ENCODE measurements around the gene C2CD4A. TPM values are rescaled to one million over a fixed set of nuclear protein-coding genes. Genes with fewer than 3 reads are reported as not detected.

The C2CD4A gene
- total and polyA plus RNA-seq, 2 donors from 2014 or later, result 0.17 to 5.3 TPM

GRCh38 chr15:62071711-62072308 lies 5.0 kb downstream of the C2CD4A start:
- DNase-seq, result peak in 1 of 5 donors; percentile 60
- Histone ChIP-seq H3K27me3 (ENCODE audit: control insufficient read depth, insufficient read depth, low read length) (peaks cover 6% of the 10 kb centered on the region), H3K4me3 (ENCODE audit: low read length in 3 of 3) (no peak overlapping the region), H3K9ac (ENCODE audit: low read length in 3 of 3) (no peak overlapping the region), H3K4me1 (ENCODE audit: control insufficient read depth in 2 of 3, insufficient read depth in 2 of 3, low read depth in 1 of 3, low read length in 3 of 3) (peaks cover 0 to 8% (median 7%) of the 10 kb centered on the region in 3 donors), H3K9me3 (ENCODE audit: control insufficient read depth in 2 of 3, insufficient read depth in 1 of 3, low read length in 3 of 3) (no peaks in the 10 kb centered on the region), H3K36me3 (ENCODE audit: control insufficient read depth in 2 of 3, insufficient read depth in 3 of 3, low read length in 3 of 3) (no peaks in the 10 kb centered on the region), H3K27ac (ENCODE audit: low read depth in 2 of 2, low read length in 2 of 2) (no peak overlapping the region)
- FAIRE-seq, result peak; percentile 63
- TF ChIP-seq, protein P1, sequence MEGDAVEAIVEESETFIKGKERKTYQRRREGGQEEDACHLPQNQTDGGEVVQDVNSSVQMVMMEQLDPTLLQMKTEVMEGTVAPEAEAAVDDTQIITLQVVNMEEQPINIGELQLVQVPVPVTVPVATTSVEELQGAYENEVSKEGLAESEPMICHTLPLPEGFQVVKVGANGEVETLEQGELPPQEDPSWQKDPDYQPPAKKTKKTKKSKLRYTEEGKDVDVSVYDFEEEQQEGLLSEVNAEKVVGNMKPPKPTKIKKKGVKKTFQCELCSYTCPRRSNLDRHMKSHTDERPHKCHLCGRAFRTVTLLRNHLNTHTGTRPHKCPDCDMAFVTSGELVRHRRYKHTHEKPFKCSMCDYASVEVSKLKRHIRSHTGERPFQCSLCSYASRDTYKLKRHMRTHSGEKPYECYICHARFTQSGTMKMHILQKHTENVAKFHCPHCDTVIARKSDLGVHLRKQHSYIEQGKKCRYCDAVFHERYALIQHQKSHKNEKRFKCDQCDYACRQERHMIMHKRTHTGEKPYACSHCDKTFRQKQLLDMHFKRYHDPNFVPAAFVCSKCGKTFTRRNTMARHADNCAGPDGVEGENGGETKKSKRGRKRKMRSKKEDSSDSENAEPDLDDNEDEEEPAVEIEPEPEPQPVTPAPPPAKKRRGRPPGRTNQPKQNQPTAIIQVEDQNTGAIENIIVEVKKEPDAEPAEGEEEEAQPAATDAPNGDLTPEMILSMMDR (IDR thresholded peaks at IDR 0.05; ENCODE audit: borderline replicate concordance, extremely low read depth, insufficient read depth), result peak; percentile 59
- intact Hi-C loops (cut with DNase I), result no loop called here

DNA sequence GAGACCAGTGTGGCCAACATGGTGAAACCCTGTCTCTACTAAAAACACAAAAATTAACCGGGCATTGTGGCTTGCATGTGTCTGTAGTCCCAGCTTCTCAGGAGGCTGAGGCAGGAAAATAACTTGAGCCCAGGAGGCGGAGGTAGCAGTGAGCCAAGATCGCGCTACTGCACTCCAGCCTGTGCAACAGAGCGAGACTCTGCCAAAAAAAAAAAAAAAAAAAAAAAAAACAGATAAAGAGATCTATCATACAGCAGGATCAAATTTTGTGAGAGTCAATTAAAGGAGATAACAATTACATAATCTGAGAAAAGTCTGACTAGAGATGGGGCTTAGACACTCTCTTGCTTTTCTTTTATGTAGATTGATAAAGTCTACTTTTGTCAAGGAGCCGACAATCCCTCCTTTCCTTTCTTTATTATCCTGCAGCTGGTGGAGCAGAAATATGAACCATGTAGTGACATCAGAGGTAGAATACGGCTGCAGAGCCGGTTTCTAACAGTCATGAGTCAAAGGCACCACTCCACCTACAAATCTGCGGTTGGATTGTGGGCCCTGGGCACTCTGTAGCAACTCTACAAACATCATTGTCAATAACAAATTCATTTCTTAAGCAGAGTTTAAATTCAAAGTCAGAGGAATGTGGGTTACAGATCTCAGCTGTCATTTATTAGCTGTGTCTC lies 9.0 kb downstream of the C2CD4A start:
- DNase-seq, result peak in 3 of 5 donors; percentile 25 to 74 (median 65)
- Histone ChIP-seq H3K9ac (ENCODE audit: low read length in 3 of 3) (no peak overlapping the region), H3K36me3 (ENCODE audit: control insufficient read depth in 2 of 3, insufficient read depth in 3 of 3, low read length in 3 of 3) (no peaks in the 10 kb centered on the region), H3K4me1 (ENCODE audit: control insufficient read depth in 2 of 3, insufficient read depth in 2 of 3, low read depth in 1 of 3, low read length in 3 of 3) (no peaks in the 10 kb centered on the region), H3K27me3 (ENCODE audit: control insufficient read depth, insufficient read depth, low read length) (no peaks in the 10 kb centered on the region), H3K4me3 (ENCODE audit: low read length in 3 of 3) (no peak overlapping the region), H3K27ac (ENCODE audit: low read depth in 2 of 2, low read length in 2 of 2) (no peak overlapping the region), H3K9me3 (ENCODE audit: control insufficient read depth in 2 of 3, insufficient read depth in 1 of 3, low read length in 3 of 3) (no peaks in the 10 kb centered on the region)
- TF ChIP-seq, protein P1 (IDR thresholded peaks at IDR 0.05; ENCODE audit: borderline replicate concordance, extremely low read depth, insufficient read depth), result no peak
- intact Hi-C loops (cut with DNase I), result no loop called here
- FAIRE-seq, result no peak

DNA sequence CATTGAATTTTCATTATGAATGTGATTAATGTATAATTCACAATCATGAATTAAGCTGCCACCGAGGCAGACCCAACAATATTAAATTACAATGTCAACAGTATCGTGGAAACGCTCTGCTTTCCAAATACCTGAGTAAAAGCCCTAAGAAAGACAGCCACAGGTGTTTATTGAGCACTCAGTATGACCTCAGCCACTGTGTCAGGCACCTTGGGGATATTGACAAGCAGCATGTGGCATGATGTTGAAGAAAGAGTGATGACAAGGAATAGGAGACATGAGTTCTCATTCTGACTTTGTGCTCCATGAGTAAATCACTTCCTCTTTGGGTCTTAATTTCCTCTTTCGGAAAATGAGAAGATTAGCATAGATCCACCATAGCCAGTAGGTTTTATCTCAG lies 12.8 kb downstream of the C2CD4A start:
- H3K27me3 ChIP-seq (ENCODE audit: control insufficient read depth, insufficient read depth, low read length), result no peaks in the 10 kb centered on the region
- H3K9me3 ChIP-seq (ENCODE audit: control insufficient read depth in 2 of 3, insufficient read depth in 1 of 3, low read length in 3 of 3), result no peaks in the 10 kb centered on the region
- no peak overlapping the region for H3K4me3 ChIP-seq (ENCODE audit: low read length in 3 of 3)
- DNase-seq (no peak), FAIRE-seq (no peak)
- no peak overlapping the region for H3K9ac ChIP-seq (ENCODE audit: low read length in 3 of 3)
- H3K36me3 ChIP-seq (ENCODE audit: control insufficient read depth in 2 of 3, insufficient read depth in 3 of 3, low read length in 3 of 3), result no peaks in the 10 kb centered on the region
- intact Hi-C loops (cut with DNase I), result no loop called here
- no peaks in the 10 kb centered on the region for H3K4me1 ChIP-seq (ENCODE audit: control insufficient read depth in 2 of 3, insufficient read depth in 2 of 3, low read depth in 1 of 3, low read length in 3 of 3)
- H3K27ac ChIP-seq (ENCODE audit: low read depth in 2 of 2, low read length in 2 of 2), result no peak overlapping the region
- TF ChIP-seq, protein P1 (IDR thresholded peaks at IDR 0.05; ENCODE audit: borderline replicate concordance, extremely low read depth, insufficient read depth), result no peak
